IMR-90 (cell line): ENCODE data around the gene CUX1. TPM values are rescaled to one million over a fixed set of nuclear protein-coding genes. Genes with fewer than 3 reads are reported as not detected.

Experiments
- ATAC-seq: fragments of 200-7000 bp; cut with Tn5 transposase; 2 replicates; pipeline ENCODE4 v1.9.1; 2020; ENCODE audit warnings: low read depth, mild to moderate bottlenecking, moderate library complexity
- BruUV-seq: library from RNA; stranded (reverse); fragments of 400-500 nt; replicated peaks from 2 replicates; lab custom pipeline; 2021; lab: Mats Ljungman, UMichigan
- CTCF ChIA-PET: fragments of 300-600 bp; formaldehyde crosslinking; extraction: SDS; loops from one replicate; lab custom pipeline; 2021; ENCODE audit warnings: antibody characterized with exemption; lab: Yijun Ruan, JAX
- POLR2A ChIA-PET: fragments of 300-600 bp; sonication (Branson Sonifier 250); formaldehyde crosslinking; loops from one replicate; lab custom pipeline; 2022; ENCODE audit warnings: antibody characterized with exemption; ENCODE audit not compliant: unreplicated experiment; lab: Charles Lee
- DNase-seq: peaks from one replicate; pipeline ENCODE4 v3.0.0; 2013
- H2AFZ ChIP-seq: replicated peaks from 2 replicates; pipeline ENCODE3; 2013; ENCODE audit warnings: low read length, mild to moderate bottlenecking; ENCODE audit not compliant: poor library complexity
- H2AK5ac ChIP-seq: 2 replicates; pipeline ENCODE4 v1.6.1; 2013; ENCODE audit warnings: low read depth, low read length, inconsistent platforms
- H2AK9ac ChIP-seq: replicated peaks from 2 replicates; pipeline ENCODE3; 2013; ENCODE audit warnings: mild to moderate bottlenecking, low read depth, low read length, moderate library complexity; ENCODE audit not compliant: poor library complexity
- H2BK120ac ChIP-seq: 2 replicates; pipeline ENCODE4 v1.6.1; 2013; ENCODE audit warnings: low read depth, low read length, inconsistent platforms
- H2BK15ac ChIP-seq: 3 replicates; pipeline ENCODE4 v1.6.1; 2013; ENCODE audit warnings: low read depth, low read length, inconsistent platforms
- H2BK20ac ChIP-seq: 2 replicates; pipeline ENCODE4 v1.6.1; 2013; ENCODE audit warnings: low read depth, mild to moderate bottlenecking, inconsistent platforms, low read length, moderate library complexity
- H2BK5ac ChIP-seq: 2 replicates; pipeline ENCODE4 v1.6.1; 2013; ENCODE audit warnings: mild to moderate bottlenecking, low read depth, low read length, inconsistent platforms; ENCODE audit not compliant: poor library complexity, severe bottlenecking
- H3K14ac ChIP-seq: replicated peaks from 2 replicates; pipeline ENCODE4 v1.6.1; 2013; ENCODE audit warnings: low read depth, low read length, inconsistent platforms
- H3K18ac ChIP-seq: 2 replicates; pipeline ENCODE4 v1.6.1; 2013; ENCODE audit warnings: low read depth, low read length, control low read depth
- H3K23ac ChIP-seq: 2 replicates; pipeline ENCODE4 v1.6.1; 2013; ENCODE audit warnings: low read depth, low read length, inconsistent platforms
- H3K27ac ChIP-seq: 2 replicates; pipeline ENCODE4 v1.5.1; 2013; ENCODE audit warnings: mild to moderate bottlenecking, control low read depth, low read length; ENCODE audit not compliant: insufficient read depth
- H3K27me3 ChIP-seq: 2 replicates; pipeline ENCODE4 v1.6.1; 2013; ENCODE audit warnings: low read length; ENCODE audit not compliant: control insufficient read depth, insufficient read depth
- H3K36me3 ChIP-seq: 2 replicates; pipeline ENCODE4 v1.6.1; 2013; ENCODE audit warnings: low read length, mixed read lengths; ENCODE audit not compliant: control insufficient read depth, insufficient read depth
- H3K4ac ChIP-seq: 2 replicates; pipeline ENCODE4 v1.6.1; 2013; ENCODE audit warnings: low read depth, low read length, inconsistent platforms
- H3K4me1 ChIP-seq: 2 replicates; pipeline ENCODE4 v1.6.1; 2013; ENCODE audit warnings: low read length, mixed read lengths; ENCODE audit not compliant: control insufficient read depth, insufficient read depth
- H3K4me2 ChIP-seq: 2 replicates; pipeline ENCODE4 v1.6.1; 2013; ENCODE audit warnings: low read depth, mild to moderate bottlenecking, control low read depth, low read length, moderate library complexity
- H3K4me3 ChIP-seq: 2 replicates; pipeline ENCODE4 v1.5.1; 2013; ENCODE audit warnings: low read depth, mild to moderate bottlenecking, control low read depth, low read length, moderate library complexity; ENCODE audit not compliant: insufficient read depth
- H3K56ac ChIP-seq: 2 replicates; pipeline ENCODE4 v1.6.1; 2013; ENCODE audit warnings: low read length, inconsistent platforms; ENCODE audit not compliant: insufficient read depth; ENCODE audit errors: extremely low read depth
- H3K79me1 ChIP-seq, 2 experiments: 2 replicates each; pipeline ENCODE4 v1.6.1; 2013; ENCODE audit warnings: low read length in 2 of 2, inconsistent platforms in 1 of 2, low read depth in 1 of 2
- H3K9ac ChIP-seq: 2 replicates; pipeline ENCODE4 v1.6.1; 2013; ENCODE audit warnings: low read depth, low read length, control low read depth
- H3K9me1 ChIP-seq: 2 replicates; pipeline ENCODE4 v1.6.1; 2013; ENCODE audit warnings: low read length, inconsistent platforms; ENCODE audit not compliant: insufficient read depth
- H3K9me3 ChIP-seq: 2 replicates; pipeline ENCODE4 v1.6.1; 2013; ENCODE audit warnings: low read length; ENCODE audit not compliant: control insufficient read depth, insufficient read depth
- H4K20me1 ChIP-seq: 2 replicates; pipeline ENCODE4 v1.6.1; 2013; ENCODE audit warnings: low read length, inconsistent platforms; ENCODE audit not compliant: insufficient read depth
- H4K5ac ChIP-seq: 2 replicates; pipeline ENCODE4 v1.6.1; 2013; ENCODE audit warnings: mild to moderate bottlenecking, low read depth, low read length, control low read depth
- H4K8ac ChIP-seq, 2 experiments: 2 replicates each; pipeline ENCODE4 v1.6.1; 2013; ENCODE audit warnings: low read depth in 2 of 2, low read length in 2 of 2, control low read depth in 1 of 2, inconsistent platforms in 1 of 2
- H4K91ac ChIP-seq: 2 replicates; pipeline ENCODE4 v1.6.1; 2013; ENCODE audit warnings: low read depth, low read length, inconsistent platforms; ENCODE audit not compliant: insufficient read depth
- BHLHE40 ChIP-seq: fragments of 150-350 bp; IDR thresholded peaks from 2 replicates; pipeline ENCODE4 v1.6.1; 2016; ENCODE audit warnings: mild to moderate bottlenecking, low read depth, low read length
- CEBPB ChIP-seq: IDR thresholded peaks from 2 replicates; pipeline ENCODE4 v1.6.1; 2012; ENCODE audit warnings: low read depth, low read length, improper control_type of control experiment
- CHD1 ChIP-seq: IDR thresholded peaks from 2 replicates; pipeline ENCODE4 v1.6.1; 2012; ENCODE audit warnings: low read depth, low read length, improper control_type of control experiment
- CTCF ChIP-seq: conservative IDR thresholded peaks from 2 replicates; pipeline ENCODE4 v1.5.1; 2012; ENCODE audit warnings: mild to moderate bottlenecking, low read depth, low read length, improper control_type of control experiment
- ELK1 ChIP-seq: fragments of 150-350 bp; IDR thresholded peaks from 2 replicates; pipeline ENCODE4 v1.6.1; 2016; ENCODE audit warnings: low read depth, mild to moderate bottlenecking, low read length, moderate library complexity, borderline replicate concordance
- FOS ChIP-seq: fragments of 150-350 bp; IDR thresholded peaks from 2 replicates; pipeline ENCODE4 v1.6.1; 2016; ENCODE audit warnings: low read depth, low read length
- MAFK ChIP-seq: IDR thresholded peaks from 2 replicates; pipeline ENCODE4 v1.6.1; 2012; ENCODE audit warnings: low read depth, low read length, improper control_type of control experiment
- MAZ ChIP-seq: IDR thresholded peaks from 2 replicates; pipeline ENCODE4 v1.6.1; 2012; ENCODE audit warnings: low read depth, mild to moderate bottlenecking, low read length, improper control_type of control experiment, moderate library complexity, borderline replicate concordance
- MXI1 ChIP-seq: IDR thresholded peaks from 2 replicates; pipeline ENCODE4 v1.6.1; 2012; ENCODE audit warnings: low read depth, mild to moderate bottlenecking, low read length, moderate library complexity, borderline replicate concordance
- NFE2L2 ChIP-seq: fragments of 150-350 bp; IDR thresholded peaks from 2 replicates; pipeline ENCODE4 v1.6.1; 2016; ENCODE audit warnings: low read depth, mild to moderate bottlenecking, low read length
- POLR2A ChIP-seq: IDR thresholded peaks from 2 replicates; pipeline ENCODE4 v1.6.1; 2012; ENCODE audit warnings: mild to moderate bottlenecking, low read depth, low read length
- RAD21 ChIP-seq: IDR thresholded peaks from 2 replicates; pipeline ENCODE4 v1.6.1; 2012; ENCODE audit warnings: low read length, improper control_type of control experiment
- RFX5 ChIP-seq: IDR thresholded peaks from 2 replicates; pipeline ENCODE4 v1.8.0; 2012; ENCODE audit warnings: low read depth, mild to moderate bottlenecking, low read length, moderate library complexity
- SMC3 ChIP-seq: fragments of 150-350 bp; IDR thresholded peaks from 2 replicates; pipeline ENCODE4 v1.6.1; 2016; ENCODE audit warnings: low read depth, mild to moderate bottlenecking, antibody characterized with exemption, low read length, moderate library complexity
- WGBS, 2 experiments: methylation state at CpG; one replicate each; pipeline versions ENCODE4 v1.1.5 to v1.1.7; 2013; ENCODE audit warnings: missing lambda C conversion rate in 2 of 2; ENCODE audit not compliant: insufficient read length in 1 of 2; ENCODE audit errors: extremely low coverage in 2 of 2; 5-methylcytosine and 5-hydroxymethylcytosine counted together
- dilution Hi-C: fragments of 300-500 bp; cut with HindIII; formaldehyde crosslinking; loops from one replicate; pipeline ENCODE4 v1.14.3; 2018; ENCODE audit warnings: low sequenced_read_pairs; ENCODE audit not compliant: unreplicated experiment
- in situ Hi-C: fragments of 300-500 bp; cut with MboI; formaldehyde crosslinking; loops from 3 replicates; pipeline ENCODE4 v1.14.3; 2019; ENCODE audit warnings: low sequenced_read_pairs, inconsistent platforms, mixed read lengths
- intact Hi-C: fragments of 100-400 bp; cut with micrococcal nuclease; formaldehyde crosslinking; loops from 2 replicates; pipeline ENCODE4 v1.10.0; 2022
- polyA plus RNA-seq, 3 experiments: library from polyadenylated mRNA; depleted of rRNA; stranded (reverse); fragments of >200 nt; gene quantifications; 2 replicates each; pipeline ENCODE4 v1.2.3, GENCODE V29; 2012; ENCODE audit warnings: low replicate concordance in 1 of 3
- total RNA-seq: library from RNA; depleted of rRNA; stranded (reverse); fragments of >200 nt; gene quantifications from 2 replicates; pipeline ENCODE4 v1.2.3, GENCODE V29; 2012

The CUX1 gene
- total and polyA plus RNA-seq, 2 of the 4 experiments (the other 2 are of a cell fraction), result 19.7 to 46.4 TPM

DNA sequence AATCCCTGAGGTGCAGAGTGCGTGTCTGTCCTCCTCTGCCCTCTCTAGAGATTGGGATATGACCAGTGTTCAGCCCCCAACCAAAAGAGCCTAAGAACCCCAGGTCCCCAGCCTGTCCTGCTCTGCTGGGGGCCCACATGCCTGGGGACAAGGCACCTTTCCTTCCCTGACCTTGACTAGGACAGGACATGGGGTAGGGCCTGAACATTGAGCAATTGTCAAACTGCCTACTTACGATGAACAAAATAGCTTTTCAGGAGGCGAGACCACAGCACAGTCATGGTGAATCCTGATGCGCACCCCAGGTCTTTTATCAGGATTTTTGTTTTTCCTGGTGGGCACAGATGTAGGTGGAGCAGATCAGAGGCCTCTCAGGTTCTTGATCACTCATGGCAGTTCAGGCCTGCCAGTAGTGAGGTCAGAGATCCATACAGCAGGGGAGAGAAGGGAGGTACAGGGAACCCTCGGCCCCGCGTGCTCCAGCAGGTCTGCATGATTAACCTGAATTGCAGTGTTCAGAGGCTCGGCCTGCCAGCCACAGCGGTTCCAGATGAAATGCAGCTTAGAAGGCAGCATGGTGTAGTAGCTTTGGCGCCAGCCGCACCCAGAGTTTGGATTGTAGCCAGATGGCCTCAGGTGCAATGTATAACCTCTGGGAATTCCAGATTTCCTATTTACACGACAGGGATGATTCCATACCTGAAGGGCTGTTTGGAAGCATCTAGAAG, 191.3 kb downstream of the CUX1 start (continued):
- no peak for TF ChIP-seq RAD21

GRCh38 chr7:102009628-102010027, 192.2 kb downstream of the CUX1 start:
- peak overlapping the region; percentile 69 for H2BK5ac ChIP-seq
- no peaks in the 10 kb centered on the region for H3K9me3 ChIP-seq
- peak overlapping the region; percentile 30; the same call in 1 of the 2 replicates for H4K5ac ChIP-seq
- H2AK9ac ChIP-seq, result no peak overlapping the region
- peaks cover 4% of the 10 kb centered on the region; the same call in 1 of the 2 replicates for H4K20me1 ChIP-seq
- H2AK5ac ChIP-seq, result peak overlapping the region; percentile 36; the same call in 1 of the 2 replicates
- in situ Hi-C loops (no loop called here), dilution Hi-C loops (no loop called here), intact Hi-C loops (no loop called here)
- peak overlapping the region; percentile 27 for H3K18ac ChIP-seq
- peak overlapping the region; percentile 19; the same call in 1 of the 2 replicates for H3K27ac ChIP-seq
- H3K14ac ChIP-seq, result no peak overlapping the region; the same call in 1 of the 2 replicates
- H3K36me3 ChIP-seq, result peaks cover 2% of the 10 kb centered on the region; the same call in 1 of the 2 replicates
- no peak overlapping the region for H2AFZ ChIP-seq
- H3K4me1 ChIP-seq, result peaks cover 28% of the 10 kb centered on the region
- H3K79me1 ChIP-seq, result peaks cover 49 to 74% of the 10 kb centered on the region in 2 experiments
- CTCF ChIA-PET, result interaction anchor here (0.6 kb wide), 1 partner anchor 24 kb away, joined by 3 read pairs; no protein-coding TSS in a partner anchor
- H3K56ac ChIP-seq, result no peak overlapping the region
- ATAC-seq (peak; percentile 48), DNase-seq (peak; percentile 45)
- H3K23ac ChIP-seq, result no peak overlapping the region
- H3K9me1 ChIP-seq, result peaks cover 21% of the 10 kb centered on the region
- peak overlapping the region in 1 of 2 experiments; percentile 54; a peak in 1 of 4 replicates for H4K8ac ChIP-seq
- H3K9ac ChIP-seq, result no peak overlapping the region
- H2BK20ac ChIP-seq, result peak overlapping the region; percentile 39; the same call in 1 of the 2 replicates
- WGBS, 2 experiments, result no CpG with 5 or more reads among the region's 5 CpGs
- H3K4ac ChIP-seq, result peak overlapping the region; percentile 50
- H4K91ac ChIP-seq, result peak overlapping the region; percentile 21; the same call in 1 of the 2 replicates
- BruUV-seq, result no TSS peak
- POLR2A ChIA-PET, result no interaction called here
- peak overlapping the region; percentile 12; the same call in 2 of the 3 replicates for H2BK15ac ChIP-seq
- peak overlapping the region; percentile 24 for H2BK120ac ChIP-seq
- no peaks in the 10 kb centered on the region for H3K27me3 ChIP-seq
- no peak overlapping the region for H3K4me3 ChIP-seq
- no peak overlapping the region for H3K4me2 ChIP-seq
- no peak for TF ChIP-seq RFX5
- TF ChIP-seq POLR2A, result no peak
- no peak for TF ChIP-seq FOS
- no peak for TF ChIP-seq MXI1
- TF ChIP-seq RAD21, result no peak
- no peak for TF ChIP-seq MAFK
- no peak for TF ChIP-seq MAZ
- no peak for TF ChIP-seq SMC3
- no peak for TF ChIP-seq BHLHE40
- no peak for TF ChIP-seq CEBPB
- TF ChIP-seq ELK1, result no peak
- no peak for TF ChIP-seq CHD1
- TF ChIP-seq CTCF, result no peak
- no peak for TF ChIP-seq NFE2L2
